ENCODE measurements around the gene EPHB1. TPM values are rescaled to one million over a fixed set of nuclear protein-coding genes. Genes with fewer than 3 reads are reported as not detected.

The EPHB1 gene
- total RNA-seq, 4 donors from 2014 or later: 2.3 to 5.6 (median 4.6) TPM

GRCh38 chr3:134911586-134912548 lies 116.8 kb downstream of the EPHB1 start:
- no peaks in the 10 kb centered on the region for H3K4me1 ChIP-seq
- no peak for DNase-seq

DNA sequence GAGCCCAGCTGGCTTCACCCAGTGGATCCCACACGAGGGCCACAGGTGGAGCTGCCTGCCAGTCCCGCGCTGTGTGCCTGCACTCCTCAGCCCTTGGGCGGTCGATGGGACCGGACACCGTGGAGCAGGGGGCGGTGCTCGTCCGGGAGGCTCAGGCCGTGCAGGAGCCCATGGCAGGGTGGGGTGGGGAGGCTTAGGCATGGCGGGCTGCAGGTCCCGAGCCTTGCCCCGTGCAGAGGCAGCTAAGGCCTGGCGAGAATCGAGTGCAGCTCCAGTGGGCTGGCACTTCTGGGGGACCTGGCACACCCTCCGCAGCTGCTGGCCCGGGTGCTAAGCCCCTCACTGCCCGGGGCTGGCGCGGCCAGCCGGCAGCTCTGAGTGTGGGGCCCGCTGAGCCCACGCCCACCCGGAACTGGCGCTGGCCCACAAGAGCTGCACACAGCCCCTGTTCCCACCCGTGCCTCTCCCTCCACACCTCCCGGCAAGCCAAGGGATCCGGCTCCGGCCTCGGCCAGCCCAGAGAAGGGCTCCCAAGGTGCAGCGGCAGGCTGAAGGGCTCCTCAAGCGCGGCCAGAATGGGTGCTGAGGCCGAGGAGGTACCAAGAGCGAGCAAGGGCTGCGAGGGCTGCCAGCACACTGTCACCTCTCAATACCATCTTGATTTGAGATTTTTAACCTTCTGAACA lies 121.4 kb downstream of the EPHB1 start:
- Histone ChIP-seq H3K27ac (no peak overlapping the region), H3K4me1 (no peaks in the 10 kb centered on the region), H3K36me3 (no peaks in the 10 kb centered on the region), H3K9me3 (no peaks in the 10 kb centered on the region), H3K27me3 (no peaks in the 10 kb centered on the region), H3K4me3 (replicated peaks in 1 of 3) (no peak overlapping the region)
- intact Hi-C loops (cut with DNase I): no loop called here
- 95 to 100% methylated on average over 4 to 22 of the region's 37 CpGs for WGBS, 2 donors
- DNase-seq: no peak
- no peak for TF ChIP-seq POLR2A (IDR thresholded peaks at IDR 0.05)
- TF ChIP-seq CTCF (IDR thresholded peaks at IDR 0.05): no peak

More at GRCh38 chr3:134911586-134912548, 116.8 kb downstream of the EPHB1 start:
- TF ChIP-seq POLR2A (IDR thresholded peaks at IDR 0.05) (no peak), CTCF (IDR thresholded peaks at IDR 0.05) (no peak)
- 90 to 97% methylated on average over 5 to 10 of the region's 11 CpGs for WGBS, 2 donors
- no peaks in the 10 kb centered on the region for H3K27me3 ChIP-seq
- no peak overlapping the region for H3K27ac ChIP-seq
- no peaks in the 10 kb centered on the region for H3K36me3 ChIP-seq
- no peak overlapping the region for H3K4me3 ChIP-seq (replicated peaks in 1 of 3)
- intact Hi-C loops (cut with DNase I): no loop called here
- H3K9me3 ChIP-seq: no peaks in the 10 kb centered on the region

GRCh38 chr3:134917631-134918030 lies 122.6 kb downstream of the EPHB1 start:
- intact Hi-C loops (cut with DNase I): no loop called here
- no peaks in the 10 kb centered on the region for H3K9me3 ChIP-seq
- no peak overlapping the region for H3K4me3 ChIP-seq (replicated peaks in 1 of 3)
- DNase-seq: no peak
- no peak for TF ChIP-seq POLR2A (IDR thresholded peaks at IDR 0.05)
- TF ChIP-seq CTCF (IDR thresholded peaks at IDR 0.05): no peak
- no peak overlapping the region for H3K27ac ChIP-seq
- no peaks in the 10 kb centered on the region for H3K36me3 ChIP-seq
- H3K4me1 ChIP-seq: no peaks in the 10 kb centered on the region
- no peaks in the 10 kb centered on the region for H3K27me3 ChIP-seq

DNA sequence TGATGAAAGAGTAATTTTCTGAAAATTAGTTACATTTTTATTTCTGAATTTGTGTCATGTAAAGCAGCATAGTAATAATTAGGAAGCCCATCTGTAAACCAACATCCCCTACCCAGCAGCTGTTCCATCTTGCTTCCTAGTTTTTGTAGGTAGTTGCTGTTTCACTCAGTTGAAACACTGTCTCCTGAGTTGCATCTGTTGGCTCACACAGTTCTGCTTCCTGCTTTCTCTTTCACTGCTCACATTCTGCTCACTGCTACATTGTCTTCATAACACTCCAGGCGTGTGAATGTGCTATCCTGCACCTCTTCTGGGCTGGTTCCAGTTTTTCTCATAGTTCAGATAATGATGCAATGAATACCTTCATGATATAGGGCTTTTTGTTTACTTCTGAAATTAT lies 123.4 kb downstream of the EPHB1 start:
- H3K27ac ChIP-seq: no peak overlapping the region
- no peak for DNase-seq
- H3K4me1 ChIP-seq: no peaks in the 10 kb centered on the region
- WGBS, 2 donors: 40 to 70% methylated on average over 1 of the region's 1 CpG
- no peaks in the 10 kb centered on the region for H3K27me3 ChIP-seq
- intact Hi-C loops (cut with DNase I): no loop called here
- no peak for TF ChIP-seq POLR2A (IDR thresholded peaks at IDR 0.05)
- TF ChIP-seq CTCF (IDR thresholded peaks at IDR 0.05): no peak
- no peak overlapping the region for H3K4me3 ChIP-seq (replicated peaks in 1 of 3)
- H3K36me3 ChIP-seq: no peaks in the 10 kb centered on the region
- no peaks in the 10 kb centered on the region for H3K9me3 ChIP-seq

GRCh38 chr3:134922101-134922500 lies 127.0 kb downstream of the EPHB1 start:
- no peak for DNase-seq
- TF ChIP-seq POLR2A (IDR thresholded peaks at IDR 0.05) (no peak), CTCF (IDR thresholded peaks at IDR 0.05) (no peak)
- Histone ChIP-seq H3K4me3 (replicated peaks in 1 of 3) (no peak overlapping the region), H3K27me3 (no peaks in the 10 kb centered on the region), H3K36me3 (no peaks in the 10 kb centered on the region), H3K27ac (no peak overlapping the region), H3K9me3 (no peaks in the 10 kb centered on the region), H3K4me1 (no peaks in the 10 kb centered on the region)
- 88 to 90% methylated on average over 3 of the region's 3 CpGs for WGBS, 2 donors
- intact Hi-C loops (cut with DNase I): no loop called here

Measured in thyroid gland (tissue), 4 donors.